ENCODE results near the gene TRAK1. TPM values are rescaled to one million over a fixed set of nuclear protein-coding genes. Genes with fewer than 3 reads are reported as not detected.

TRAK1 gene
- total and polyA plus RNA-seq, 2 experiments from 2014 or later = 19.0 to 28.8 TPM

DNA sequence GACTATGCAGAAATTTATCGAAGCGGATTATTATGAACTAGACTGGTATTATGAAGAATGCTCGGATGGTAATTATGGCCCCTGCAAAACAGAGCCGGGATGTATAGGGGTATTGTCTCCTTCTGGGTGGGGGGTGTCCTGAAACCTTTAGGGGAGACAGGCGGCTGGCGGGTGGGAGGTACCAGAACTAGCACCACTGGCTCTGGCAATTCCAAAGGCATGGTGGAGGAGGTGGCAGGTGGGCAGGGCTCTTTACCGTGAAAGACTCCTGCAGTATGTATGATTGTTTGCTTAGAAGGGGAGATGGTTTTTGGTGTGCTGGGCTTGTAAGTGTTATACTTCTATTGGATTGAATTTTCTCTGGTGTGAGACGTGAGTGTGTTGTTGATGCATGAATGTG lies 58.4 kb downstream of the TRAK1 start:
- Histone ChIP-seq H2AFZ (no peak overlapping the region), H3K4me2 (peak overlapping the region; percentile 36), H3K4me1 (ENCODE audit: insufficient read depth) (peaks cover 20% of the 10 kb centered on the region), H3K79me2 (peaks cover 30% of the 10 kb centered on the region), H3K9me3 (ENCODE audit: low read depth) (no peaks in the 10 kb centered on the region), H4K20me1 (ENCODE audit: insufficient read depth, poor library complexity, severe bottlenecking) (no peaks in the 10 kb centered on the region), H3K27me3 (no peaks in the 10 kb centered on the region), H3K27ac (peak overlapping the region; percentile 91), H3K9me2 (replicated peaks; ENCODE audit: insufficient read depth) (no peaks in the 10 kb centered on the region), H3K4me3 (no peak overlapping the region), H3K36me3 (replicated peaks; ENCODE audit: insufficient read depth, low read depth) (no peaks in the 10 kb centered on the region)
- TF ChIP-seq EZH2 (IDR thresholded peaks at IDR 0.05; ENCODE audit: borderline replicate concordance) = no peak
- TF ChIP-seq, protein P1, sequence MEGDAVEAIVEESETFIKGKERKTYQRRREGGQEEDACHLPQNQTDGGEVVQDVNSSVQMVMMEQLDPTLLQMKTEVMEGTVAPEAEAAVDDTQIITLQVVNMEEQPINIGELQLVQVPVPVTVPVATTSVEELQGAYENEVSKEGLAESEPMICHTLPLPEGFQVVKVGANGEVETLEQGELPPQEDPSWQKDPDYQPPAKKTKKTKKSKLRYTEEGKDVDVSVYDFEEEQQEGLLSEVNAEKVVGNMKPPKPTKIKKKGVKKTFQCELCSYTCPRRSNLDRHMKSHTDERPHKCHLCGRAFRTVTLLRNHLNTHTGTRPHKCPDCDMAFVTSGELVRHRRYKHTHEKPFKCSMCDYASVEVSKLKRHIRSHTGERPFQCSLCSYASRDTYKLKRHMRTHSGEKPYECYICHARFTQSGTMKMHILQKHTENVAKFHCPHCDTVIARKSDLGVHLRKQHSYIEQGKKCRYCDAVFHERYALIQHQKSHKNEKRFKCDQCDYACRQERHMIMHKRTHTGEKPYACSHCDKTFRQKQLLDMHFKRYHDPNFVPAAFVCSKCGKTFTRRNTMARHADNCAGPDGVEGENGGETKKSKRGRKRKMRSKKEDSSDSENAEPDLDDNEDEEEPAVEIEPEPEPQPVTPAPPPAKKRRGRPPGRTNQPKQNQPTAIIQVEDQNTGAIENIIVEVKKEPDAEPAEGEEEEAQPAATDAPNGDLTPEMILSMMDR (IDR thresholded peaks at IDR 0.05; ENCODE audit: poor library complexity) = no peak
- TF ChIP-seq EZH2phosphoT487 (IDR thresholded peaks at IDR 0.05; ENCODE audit: low read depth, severe bottlenecking, unreplicated experiment) = no peak
- 91% methylated on average over 8 of the region's 8 CpGs for WGBS (ENCODE audit: low lambda C conversion rate, missing lambda C conversion rate)
- no peak for DNase-seq (ENCODE audit: low spot score)

DNA sequence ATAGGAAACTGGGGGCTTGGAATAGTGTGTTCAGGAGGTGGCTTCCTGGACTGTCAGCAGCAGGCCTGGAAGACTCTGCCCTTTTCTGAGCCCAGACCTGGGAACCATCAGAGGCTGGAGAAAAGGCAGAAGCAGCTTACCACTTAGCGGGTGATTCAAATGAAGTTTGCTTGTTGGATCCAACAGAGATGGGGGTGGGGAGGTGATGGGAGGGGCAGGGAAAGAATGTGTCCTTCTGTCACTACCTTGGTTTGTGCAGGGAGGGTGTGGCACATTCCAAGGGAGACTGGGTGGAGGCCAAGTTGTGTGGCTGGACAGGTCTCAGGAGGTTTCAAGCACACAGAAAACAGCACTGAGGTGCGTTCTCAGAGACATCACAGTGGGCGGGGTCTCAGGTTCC lies 58.8 kb downstream of the TRAK1 start:
- Histone ChIP-seq H3K36me3 (replicated peaks; ENCODE audit: insufficient read depth, low read depth) (no peaks in the 10 kb centered on the region), H3K9me2 (replicated peaks; ENCODE audit: insufficient read depth) (no peaks in the 10 kb centered on the region), H3K79me2 (peaks cover 27% of the 10 kb centered on the region), H3K27me3 (no peaks in the 10 kb centered on the region), H3K9me3 (ENCODE audit: low read depth) (no peaks in the 10 kb centered on the region), H3K27ac (peak overlapping the region; percentile 93), H3K4me2 (peak overlapping the region; percentile 36), H3K4me3 (no peak overlapping the region), H2AFZ (no peak overlapping the region), H3K4me1 (ENCODE audit: insufficient read depth) (peaks cover 20% of the 10 kb centered on the region), H4K20me1 (ENCODE audit: insufficient read depth, poor library complexity, severe bottlenecking) (no peaks in the 10 kb centered on the region)
- TF ChIP-seq, protein P1 (IDR thresholded peaks at IDR 0.05; ENCODE audit: poor library complexity) = no peak
- TF ChIP-seq EZH2phosphoT487 (IDR thresholded peaks at IDR 0.05; ENCODE audit: low read depth, severe bottlenecking, unreplicated experiment) (no peak), EZH2 (IDR thresholded peaks at IDR 0.05; ENCODE audit: borderline replicate concordance) (no peak)
- 71% methylated on average over 3 of the region's 3 CpGs for WGBS (ENCODE audit: low lambda C conversion rate, missing lambda C conversion rate)
- DNase-seq (ENCODE audit: low spot score) = peak; percentile 86

DNA sequence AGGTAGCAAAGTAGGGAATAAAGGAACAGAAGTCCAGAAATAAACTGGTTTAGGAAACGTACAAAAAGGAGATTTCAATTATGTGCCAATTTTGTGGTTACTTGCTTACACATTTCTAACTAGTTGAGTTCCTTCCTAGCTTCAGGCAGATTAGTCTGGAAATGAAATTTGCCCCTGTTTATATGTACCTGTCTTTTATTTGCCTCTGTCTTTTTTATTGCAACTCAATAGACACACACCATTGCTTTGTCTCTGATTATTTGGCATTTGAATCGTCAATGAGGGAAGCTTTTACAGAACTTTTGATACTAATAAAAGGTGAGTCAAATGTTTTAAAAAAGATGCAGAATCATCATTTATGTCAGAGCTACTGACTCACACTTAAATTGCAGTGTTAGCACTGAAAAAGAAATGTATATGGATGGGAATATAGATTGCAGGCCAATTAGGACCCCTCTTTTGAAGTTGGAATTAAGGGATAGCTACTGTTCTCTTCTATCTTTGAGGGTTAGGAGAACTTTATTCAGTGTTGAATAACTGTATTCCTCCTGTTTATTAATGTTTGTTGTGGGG lies 60.5 kb downstream of the TRAK1 start:
- WGBS (ENCODE audit: low lambda C conversion rate, missing lambda C conversion rate) = 80% methylated on average over 2 of the region's 2 CpGs
- no peaks in the 10 kb centered on the region for H4K20me1 ChIP-seq (ENCODE audit: insufficient read depth, poor library complexity, severe bottlenecking)

More for the DNA sequence above, 60.5 kb downstream of the TRAK1 start:
- Histone ChIP-seq H3K4me2 (no peak overlapping the region), H3K9me2 (replicated peaks; ENCODE audit: insufficient read depth) (no peaks in the 10 kb centered on the region), H2AFZ (no peak overlapping the region), H3K79me2 (peaks cover 31% of the 10 kb centered on the region), H3K9me3 (ENCODE audit: low read depth) (no peaks in the 10 kb centered on the region), H3K4me1 (ENCODE audit: insufficient read depth) (peaks cover 20% of the 10 kb centered on the region), H3K4me3 (no peak overlapping the region), H3K36me3 (replicated peaks; ENCODE audit: insufficient read depth, low read depth) (no peaks in the 10 kb centered on the region), H3K27ac (peak overlapping the region; percentile 93), H3K27me3 (no peaks in the 10 kb centered on the region)
- TF ChIP-seq EZH2phosphoT487 (IDR thresholded peaks at IDR 0.05; ENCODE audit: low read depth, severe bottlenecking, unreplicated experiment) = no peak
- TF ChIP-seq, protein P1 (IDR thresholded peaks at IDR 0.05; ENCODE audit: poor library complexity) = no peak
- no peak for TF ChIP-seq EZH2 (IDR thresholded peaks at IDR 0.05; ENCODE audit: borderline replicate concordance)
- DNase-seq (ENCODE audit: low spot score) = no peak
